NCI-H1048 (cell line): ENCODE measurements around the gene RFX2.

Experiments used
- DNase-seq: peaks from one replicate; lab custom pipeline; 2025; lab: John Stamatoyannopoulos, UW

The RFX2 gene

GRCh38 chr19:6059988-6060599 is 50.2 kb downstream of the RFX2 start:
- DNase-seq = no peak

DNA sequence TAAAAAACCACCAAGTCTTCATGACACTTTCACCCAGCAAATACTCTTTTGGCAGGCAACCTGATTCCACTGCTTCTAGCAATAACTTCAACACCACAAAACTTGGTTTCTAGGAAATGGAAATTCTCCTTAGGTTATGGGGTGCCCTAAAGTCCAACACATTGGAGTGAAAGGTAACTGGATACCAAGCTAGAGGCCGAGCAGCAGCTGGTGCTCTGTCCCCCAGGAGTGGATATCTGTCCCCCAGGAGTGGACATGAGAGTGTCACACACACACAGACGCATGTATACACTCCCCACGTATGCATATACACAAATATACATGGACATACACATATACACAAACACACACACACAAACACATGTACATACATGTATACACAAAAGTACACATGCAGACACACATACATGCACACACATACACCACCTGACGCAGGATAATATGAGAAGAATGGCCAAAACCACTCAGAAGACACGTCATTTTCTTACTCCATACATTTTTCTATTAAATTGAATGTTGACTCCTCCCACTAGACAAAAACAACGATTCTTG is 50.8 kb downstream of the RFX2 start:
- no peak for DNase-seq

DNA sequence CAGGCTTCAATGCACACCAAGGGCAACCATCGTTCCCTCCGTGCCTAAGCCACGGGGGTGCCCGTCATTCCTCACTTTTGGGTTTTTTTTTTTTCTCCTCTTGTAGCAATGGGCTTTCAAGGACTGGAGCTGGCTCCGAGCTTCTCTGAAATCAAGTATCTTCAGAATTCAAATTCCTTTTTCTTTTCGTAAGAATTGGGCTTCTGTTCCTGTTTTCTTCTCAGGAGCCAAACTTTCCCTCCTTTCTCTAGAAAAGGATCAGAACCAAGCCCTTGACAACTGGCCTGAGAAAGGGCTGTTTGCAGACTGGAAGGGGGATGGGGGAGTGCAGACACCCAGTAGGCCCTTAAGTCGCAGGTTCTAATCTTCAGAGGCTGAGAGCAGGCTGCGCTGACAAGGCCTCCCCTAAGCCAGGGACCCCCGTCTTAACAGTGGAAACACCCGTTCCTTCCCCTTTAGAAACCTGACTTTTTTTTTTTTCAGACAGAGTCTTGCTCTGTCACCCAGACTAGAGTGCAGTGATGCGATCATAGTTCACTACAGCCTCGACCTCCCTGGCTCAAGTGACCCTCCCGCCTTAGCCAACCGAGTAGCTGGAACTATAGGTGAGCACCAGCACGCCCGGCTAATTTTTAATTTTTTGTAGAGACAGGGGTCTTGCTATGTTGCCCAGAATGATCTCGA is 51.6 kb downstream of the RFX2 start:
- no peak for DNase-seq

DNA sequence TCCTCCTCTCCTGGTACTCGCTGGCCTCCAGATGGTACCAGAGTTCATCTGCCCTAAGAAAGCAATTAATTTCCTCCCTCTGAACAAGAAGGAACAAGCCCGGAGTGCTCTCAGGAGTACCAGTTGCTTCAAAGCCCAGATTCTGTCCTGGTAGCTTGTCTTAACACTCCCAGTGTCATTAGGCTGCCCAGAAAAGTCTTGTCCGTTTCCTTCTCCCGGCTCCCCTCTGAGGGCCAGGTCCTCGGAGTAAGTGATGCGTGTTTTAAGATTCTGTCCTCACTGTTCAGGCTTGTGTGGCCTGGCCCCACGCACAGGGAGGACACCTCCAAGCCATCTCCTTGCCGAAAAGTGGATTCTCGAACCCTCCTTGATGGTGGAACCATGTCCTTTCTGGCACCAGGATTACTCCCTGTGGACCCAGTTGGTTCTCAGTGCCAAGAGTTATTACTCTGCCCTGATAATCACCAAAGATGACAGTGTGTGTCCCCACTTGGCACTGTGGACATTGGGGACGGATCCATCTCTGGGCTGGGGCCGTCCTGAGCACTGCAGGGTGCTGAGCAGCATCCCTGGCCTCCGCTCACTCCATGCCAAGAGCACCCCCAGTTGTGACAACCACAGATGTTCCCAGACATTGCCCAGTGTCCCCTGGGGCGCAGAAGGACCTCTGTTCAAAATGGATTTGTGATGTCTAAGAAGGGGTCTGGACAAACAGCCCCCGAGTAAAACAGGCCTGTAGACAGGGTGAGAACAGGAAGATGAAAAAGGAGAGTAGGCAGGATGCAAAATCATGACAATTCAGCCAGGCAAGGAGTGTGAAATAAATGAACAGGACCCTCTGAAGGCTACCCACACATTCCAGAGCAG is 52.4 kb downstream of the RFX2 start:
- DNase-seq = no peak

DNA sequence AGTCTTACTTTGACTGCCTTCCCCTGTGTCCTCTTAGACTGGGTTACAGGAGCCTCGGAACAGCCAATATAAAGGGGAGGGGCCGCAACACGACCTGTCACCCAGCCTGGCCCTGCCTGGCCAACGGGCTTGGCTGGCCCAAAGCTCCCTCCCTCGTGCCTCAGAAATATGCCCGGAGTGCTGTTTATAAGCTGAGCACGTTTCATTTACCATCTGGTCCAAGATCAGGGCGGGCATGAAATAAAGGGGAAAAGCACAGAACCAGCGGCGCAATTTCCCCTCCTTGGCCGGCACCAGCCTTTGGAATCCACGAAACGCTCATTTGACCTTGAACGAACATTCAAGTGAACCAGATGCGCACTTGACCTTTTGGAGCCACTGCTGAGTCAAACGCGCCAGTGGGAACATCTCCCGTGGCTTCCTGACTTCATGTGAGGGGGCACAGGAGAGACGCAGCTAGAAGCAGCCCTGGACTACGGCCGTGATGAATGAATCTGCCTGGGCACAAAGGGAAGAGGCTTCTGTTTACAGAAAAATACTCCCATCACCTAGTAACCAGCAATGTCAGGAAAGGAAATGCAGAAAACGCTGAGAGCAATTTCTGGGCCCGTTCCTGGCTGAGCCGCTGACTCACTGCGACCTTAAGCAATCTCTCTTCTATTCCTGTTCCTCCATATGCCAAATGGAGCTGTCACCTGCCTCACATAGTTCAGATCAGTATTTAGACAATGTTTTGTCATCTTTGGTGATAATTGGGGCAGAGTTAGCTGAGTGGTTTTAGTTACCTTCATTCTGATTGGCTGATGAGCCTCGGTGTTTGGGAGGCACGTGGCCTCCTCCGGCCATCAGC is 53.3 kb downstream of the RFX2 start:
- DNase-seq = no peak

GRCh38 chr19:6056282-6056741 is 54.0 kb downstream of the RFX2 start:
- DNase-seq = no peak

DNA sequence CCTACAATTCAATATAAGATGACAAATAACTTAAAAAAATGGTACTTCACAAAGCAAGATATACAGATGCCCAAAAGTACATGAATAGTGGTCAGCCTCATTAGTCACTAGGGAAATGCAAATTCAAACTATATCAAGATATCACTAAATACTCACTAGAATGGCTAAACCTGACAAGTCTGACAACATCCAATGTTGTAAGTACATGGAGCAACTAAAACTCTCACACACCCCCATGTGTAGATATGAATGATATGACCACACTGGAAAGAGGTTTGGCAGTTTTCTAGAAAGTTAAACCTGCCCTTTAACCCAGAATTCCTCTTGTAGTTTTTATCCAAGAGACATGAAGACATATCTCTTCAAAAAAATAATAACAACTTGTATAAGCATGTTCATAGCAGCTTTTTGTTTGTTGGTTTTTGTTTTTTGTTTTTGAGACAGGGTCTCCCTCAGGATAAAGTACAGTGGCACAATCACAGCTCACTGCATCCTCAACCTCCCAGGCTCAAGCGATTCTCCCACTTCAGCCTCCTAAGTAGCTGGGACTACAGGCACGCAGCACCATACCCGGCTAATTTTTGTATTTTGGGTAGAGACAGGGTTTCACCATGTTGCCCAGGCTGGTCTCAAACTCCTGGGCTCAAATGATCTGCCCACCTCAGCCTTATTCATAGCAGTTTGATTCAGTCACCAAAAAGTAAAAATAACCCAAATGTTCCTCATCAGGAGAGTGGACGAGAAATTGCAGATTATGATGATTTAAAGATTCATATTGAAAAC is 55.1 kb downstream of the RFX2 start:
- DNase-seq = no peak

DNA sequence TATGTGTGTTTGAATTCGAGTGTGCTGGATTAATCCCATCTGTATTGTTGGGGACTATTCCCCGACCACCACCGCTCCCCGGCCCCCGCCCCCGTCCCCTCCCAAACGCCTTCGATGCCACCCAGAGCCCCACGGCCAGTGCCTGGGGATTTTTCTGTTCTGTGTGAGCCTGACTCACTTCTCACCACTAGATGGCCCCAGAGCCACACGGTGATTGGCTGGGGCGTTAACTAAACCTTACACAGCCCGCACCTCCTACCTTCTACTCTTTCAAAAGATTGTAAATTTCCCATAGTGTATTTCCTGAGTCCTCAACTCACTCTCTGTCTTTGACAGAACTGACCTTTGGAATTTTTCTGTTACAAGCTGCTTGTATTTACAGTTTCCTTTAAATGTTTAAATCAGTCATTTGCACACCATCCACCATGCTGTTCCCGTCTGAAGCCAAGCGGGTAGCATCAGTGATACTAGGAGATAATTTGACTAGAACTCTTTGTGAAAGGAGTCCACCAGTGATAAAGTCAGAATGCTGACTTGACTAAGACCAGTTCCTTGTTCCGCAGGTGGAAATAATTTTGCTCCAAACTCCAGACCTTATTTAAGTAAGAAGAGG is 61.4 kb downstream of the RFX2 start:
- peak; percentile 11 for DNase-seq

- DNase-seq = no peak
Observed at GRCh38 chr19:6048348-6048747, 62.0 kb downstream of the RFX2 start.

- DNase-seq = no peak
Observed at GRCh38 chr19:6047741-6048251, 62.5 kb downstream of the RFX2 start.

DNA sequence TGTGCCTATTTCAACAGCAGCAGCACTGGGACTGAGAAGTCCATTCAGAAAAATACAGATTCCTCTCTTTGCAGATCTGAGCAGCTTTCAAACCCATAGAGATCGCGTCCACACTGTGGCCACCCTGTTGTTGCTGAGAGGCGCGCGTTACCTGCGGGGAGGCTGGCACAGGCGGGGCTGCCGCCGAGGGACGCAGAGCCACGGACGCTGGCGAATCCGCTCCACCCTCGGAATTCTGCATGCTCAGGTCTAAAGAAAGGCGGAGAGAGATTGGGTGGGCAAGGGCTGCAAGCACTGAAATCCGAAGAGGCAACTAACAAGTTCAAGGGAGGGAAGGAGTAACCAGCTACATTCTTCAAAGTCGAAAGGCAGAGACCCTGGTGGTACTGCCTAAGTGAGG is 63.0 kb downstream of the RFX2 start:
- DNase-seq = no peak

DNA sequence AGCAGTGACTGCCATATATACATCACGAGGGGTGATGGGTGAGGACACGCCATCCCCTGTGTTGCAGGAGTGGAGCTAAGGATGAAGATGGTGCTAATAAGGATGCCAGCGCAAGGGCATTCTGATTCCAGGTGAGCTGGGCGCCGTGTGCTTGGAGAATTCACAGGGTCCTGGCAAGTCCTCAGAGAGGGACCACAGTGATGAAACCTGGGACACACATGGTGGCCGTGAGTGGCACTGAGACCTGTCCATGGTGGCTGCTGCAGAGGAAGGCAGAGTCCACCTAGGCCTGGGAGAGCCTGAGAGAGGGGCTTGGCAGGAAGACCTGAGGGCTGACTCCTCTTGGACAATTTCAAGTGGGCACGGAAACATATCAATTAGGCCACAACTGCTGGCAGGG is 65.2 kb downstream of the RFX2 start:
- no peak for DNase-seq

DNA sequence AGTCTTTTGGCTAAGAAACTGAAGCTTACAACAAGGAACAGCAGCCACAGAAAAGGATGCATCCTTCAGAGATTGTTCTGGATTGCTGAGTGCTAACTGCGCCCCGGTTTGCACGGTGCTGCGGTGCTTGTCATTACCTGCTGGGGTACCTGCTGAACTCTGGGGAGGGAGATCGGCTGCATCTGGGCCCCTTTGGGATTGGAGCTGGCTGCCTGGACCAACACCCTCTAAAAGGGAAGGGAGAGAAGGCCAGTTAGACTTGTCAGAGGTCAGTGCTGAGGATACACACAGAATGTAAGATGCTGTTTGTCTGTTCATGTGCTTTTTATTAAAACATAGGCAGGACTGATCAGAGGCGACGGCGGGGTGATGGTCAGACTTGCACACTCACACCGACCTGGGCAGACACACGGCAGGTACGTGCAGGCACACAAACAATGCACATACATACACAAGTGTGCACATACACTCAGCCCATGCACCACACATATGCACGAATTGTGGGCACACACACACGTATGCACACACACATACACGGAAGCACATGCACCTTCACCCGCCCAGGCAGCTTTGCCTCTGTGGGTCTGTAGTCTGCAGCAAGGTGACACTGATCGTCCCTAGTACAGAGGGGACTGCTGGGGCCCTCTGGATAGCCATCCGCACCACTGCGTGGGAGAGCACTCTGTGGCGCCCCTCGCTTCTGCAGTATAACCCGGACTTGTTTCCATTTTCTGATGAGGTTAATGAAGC is 66.1 kb downstream of the RFX2 start:
- DNase-seq = no peak

- no peak for DNase-seq
Observed at GRCh38 chr19:6042776-6043726, 67.2 kb downstream of the RFX2 start.

GRCh38 chr19:6041991-6042481 is 68.3 kb downstream of the RFX2 start:
- no peak for DNase-seq

- DNase-seq = no peak
Observed at GRCh38 chr19:6041071-6041470, 69.2 kb downstream of the RFX2 start.

GRCh38 chr19:6039566-6040225 is 70.6 kb downstream of the RFX2 start:
- DNase-seq = no peak
